Neural cell (in vitro differentiated cells): ENCODE data around the gene APOA1. TPM values are rescaled to one million over a fixed set of nuclear protein-coding genes. Genes with fewer than 3 reads are reported as not detected.

Source experiments
- H2AFZ ChIP-seq: fragments of 200-600, 300-800 bp; sonication (generic), shearing (Covaris generic); 2 replicates; pipeline ENCODE4 v1.6.0; 2014; ENCODE audit warnings: low read depth, mild to moderate bottlenecking, antibody characterized with exemption, low read length, moderate library complexity
- H3F3A ChIP-seq: fragments of 200-600 bp; shearing (Covaris generic); 2 replicates; pipeline ENCODE4 v1.6.1; 2016; ENCODE audit warnings: mild to moderate bottlenecking, moderate library complexity, mixed read lengths, antibody characterized with exemption, low read length; ENCODE audit not compliant: insufficient read depth, poor library complexity, severe bottlenecking
- H3K27ac ChIP-seq: fragments of 200-600, 300-800 bp; sonication (generic), shearing (Covaris generic); 2 replicates; pipeline ENCODE4 v1.5.1; 2014; ENCODE audit warnings: mild to moderate bottlenecking, low read length, moderate library complexity
- H3K27me3 ChIP-seq: fragments of 300-800, 200-600 bp; sonication (generic), shearing (Covaris generic); 2 replicates; pipeline ENCODE4 v1.6.0; 2014; ENCODE audit warnings: mild to moderate bottlenecking, low read depth, low read length, moderate library complexity; ENCODE audit not compliant: insufficient read depth
- H3K36me3 ChIP-seq: fragments of 300-800, 200-600 bp; sonication (generic), shearing (Covaris generic); 2 replicates; pipeline ENCODE4 v1.5.1; 2014; ENCODE audit warnings: mild to moderate bottlenecking, antibody characterized with exemption, low read length, moderate library complexity; ENCODE audit not compliant: insufficient read depth
- H3K4me2 ChIP-seq: fragments of 300-800, 200-600 bp; sonication (generic), shearing (Covaris generic); 2 replicates; pipeline ENCODE4 v1.6.0; 2014; ENCODE audit warnings: mild to moderate bottlenecking, low read length
- H3K4me3 ChIP-seq: fragments of 300-800, 200-600 bp; sonication (generic), shearing (Covaris generic); 2 replicates; pipeline ENCODE4 v1.5.1; 2014; ENCODE audit warnings: mild to moderate bottlenecking, low read length, moderate library complexity
- H3K79me2 ChIP-seq: fragments of 200-600 bp; shearing (Covaris generic); replicated peaks from 2 replicates; pipeline ENCODE4 v1.6.0; 2014; ENCODE audit warnings: mild to moderate bottlenecking, low read length, moderate library complexity; ENCODE audit not compliant: insufficient read depth
- H3K9ac ChIP-seq: fragments of 300-800, 200-600 bp; sonication (generic), shearing (Covaris generic); 2 replicates; pipeline ENCODE4 v1.6.1; 2016; ENCODE audit warnings: mild to moderate bottlenecking, low read length, mixed read lengths
- H3K9me2 ChIP-seq: fragments of 200-600 bp; shearing (Covaris generic); 2 replicates; pipeline ENCODE4 v1.6.1; 2016; ENCODE audit warnings: mild to moderate bottlenecking, low read length, mixed read lengths; ENCODE audit not compliant: insufficient read depth
- H3K9me3 ChIP-seq: fragments of 200-600, 300-800 bp; sonication (generic), shearing (Covaris generic); 2 replicates; pipeline ENCODE4 v1.6.1; 2016; ENCODE audit warnings: mild to moderate bottlenecking, mixed run types, low read length, moderate library complexity, mixed read lengths
- H4K20me1 ChIP-seq: fragments of 200-600 bp; shearing (Covaris generic); 2 replicates; pipeline ENCODE4 v1.6.1; 2016; ENCODE audit warnings: mild to moderate bottlenecking, mixed run types; ENCODE audit not compliant: insufficient read depth
- EP300 ChIP-seq: fragments of 450-650 bp; conservative IDR thresholded peaks from 2 replicates; pipeline ENCODE4 v1.6.1; 2014; ENCODE audit warnings: antibody characterized with exemption, mild to moderate bottlenecking, moderate library complexity; ENCODE audit not compliant: poor library complexity, severe bottlenecking
- MXI1 ChIP-seq: fragments of 450-650 bp; conservative IDR thresholded peaks from 2 replicates; pipeline ENCODE4 v1.6.1; 2014; ENCODE audit warnings: antibody characterized with exemption, mild to moderate bottlenecking; ENCODE audit not compliant: poor library complexity, severe bottlenecking
- POLR2AphosphoS5 ChIP-seq: IDR thresholded peaks from 2 replicates; pipeline ENCODE4 v1.6.1; 2012
- RAD21 ChIP-seq: fragments of 450-650 bp; conservative IDR thresholded peaks from 2 replicates; pipeline ENCODE4 v1.6.1; 2014; ENCODE audit warnings: antibody characterized with exemption, mild to moderate bottlenecking, moderate library complexity
- SMC3 ChIP-seq: fragments of 450-650 bp; conservative IDR thresholded peaks from 2 replicates; pipeline ENCODE4 v1.6.1; 2014; ENCODE audit warnings: antibody characterized with exemption, mild to moderate bottlenecking, moderate library complexity; ENCODE audit not compliant: poor library complexity
- TAF1 ChIP-seq: IDR thresholded peaks from 2 replicates; pipeline ENCODE4 v1.6.1; 2012; ENCODE audit warnings: low read depth
- polyA plus RNA-seq: library from polyadenylated mRNA; depleted of rRNA; stranded (reverse); fragments of >200 nt; gene quantifications from 2 replicates; pipeline ENCODE4 v1.2.3, GENCODE V29; 2014
- TF ChIP-seq, protein P1 (sequence below): IDR thresholded peaks from 2 replicates; pipeline ENCODE4 v1.6.1; 2012; ENCODE audit warnings: borderline replicate concordance
- TF ChIP-seq, protein P2 (sequence below): fragments of 450-650 bp; IDR thresholded peaks from 2 replicates; pipeline ENCODE4 v1.5.1; 2014; ENCODE audit warnings: antibody characterized with exemption, mild to moderate bottlenecking, moderate library complexity; ENCODE audit not compliant: poor library complexity, severe bottlenecking

Gene APOA1
- polyA plus RNA-seq, 1 donor from 2014 or later, result not detected

DNA sequence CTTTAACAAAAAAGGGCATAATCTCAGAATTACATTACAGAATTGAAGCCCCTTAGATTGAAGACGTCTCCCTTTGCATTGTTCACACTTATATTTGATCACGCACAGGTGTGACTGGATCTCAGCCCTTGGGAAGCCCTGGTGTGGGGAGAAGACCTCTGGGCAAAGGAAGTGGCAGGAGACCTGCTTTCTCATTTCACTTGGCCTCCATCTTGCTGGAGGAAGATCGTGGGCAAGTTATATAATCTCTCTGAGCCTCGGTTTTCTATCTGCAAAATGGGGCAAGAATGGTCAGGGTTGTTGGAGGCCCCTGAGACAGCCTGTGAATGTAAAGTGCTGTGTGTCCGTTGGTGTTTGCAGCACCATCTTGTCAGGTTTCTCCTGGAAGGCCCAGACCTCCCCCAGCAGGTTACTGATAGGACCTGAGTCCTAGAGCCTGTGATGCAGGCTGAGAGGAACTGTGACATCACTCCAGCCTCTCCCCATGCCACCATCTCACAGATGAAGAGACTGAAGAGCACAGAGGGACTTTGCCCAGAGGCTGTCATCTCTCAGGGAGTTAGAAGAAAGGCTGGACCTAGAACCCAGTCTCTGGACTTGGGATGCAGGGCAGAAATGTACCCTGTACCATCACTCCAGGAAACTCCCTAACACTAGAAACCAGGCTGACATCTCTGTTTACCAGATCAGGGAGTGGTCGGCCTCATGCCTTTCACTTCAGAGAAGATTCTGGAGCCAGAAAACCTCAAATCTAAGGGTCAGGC lies 1.1 kb upstream of the APOA1 start:
- Histone ChIP-seq H3F3A (no peaks in the 10 kb centered on the region), H3K9me3 (no peaks in the 10 kb centered on the region), H3K27me3 (no peaks in the 10 kb centered on the region), H3K9me2 (no peaks in the 10 kb centered on the region), H3K27ac (no peak overlapping the region), H4K20me1 (no peaks in the 10 kb centered on the region), H3K4me2 (no peak overlapping the region), H3K36me3 (no peaks in the 10 kb centered on the region), H3K4me3 (no peak overlapping the region), H2AFZ (no peak overlapping the region), H3K79me2 (no peaks in the 10 kb centered on the region), H3K9ac (no peak overlapping the region)
- TF ChIP-seq MXI1 (no peak), TAF1 (no peak), POLR2AphosphoS5 (no peak), EP300 (no peak), RAD21 (no peak), SMC3 (no peak)
- TF ChIP-seq, protein P1, sequence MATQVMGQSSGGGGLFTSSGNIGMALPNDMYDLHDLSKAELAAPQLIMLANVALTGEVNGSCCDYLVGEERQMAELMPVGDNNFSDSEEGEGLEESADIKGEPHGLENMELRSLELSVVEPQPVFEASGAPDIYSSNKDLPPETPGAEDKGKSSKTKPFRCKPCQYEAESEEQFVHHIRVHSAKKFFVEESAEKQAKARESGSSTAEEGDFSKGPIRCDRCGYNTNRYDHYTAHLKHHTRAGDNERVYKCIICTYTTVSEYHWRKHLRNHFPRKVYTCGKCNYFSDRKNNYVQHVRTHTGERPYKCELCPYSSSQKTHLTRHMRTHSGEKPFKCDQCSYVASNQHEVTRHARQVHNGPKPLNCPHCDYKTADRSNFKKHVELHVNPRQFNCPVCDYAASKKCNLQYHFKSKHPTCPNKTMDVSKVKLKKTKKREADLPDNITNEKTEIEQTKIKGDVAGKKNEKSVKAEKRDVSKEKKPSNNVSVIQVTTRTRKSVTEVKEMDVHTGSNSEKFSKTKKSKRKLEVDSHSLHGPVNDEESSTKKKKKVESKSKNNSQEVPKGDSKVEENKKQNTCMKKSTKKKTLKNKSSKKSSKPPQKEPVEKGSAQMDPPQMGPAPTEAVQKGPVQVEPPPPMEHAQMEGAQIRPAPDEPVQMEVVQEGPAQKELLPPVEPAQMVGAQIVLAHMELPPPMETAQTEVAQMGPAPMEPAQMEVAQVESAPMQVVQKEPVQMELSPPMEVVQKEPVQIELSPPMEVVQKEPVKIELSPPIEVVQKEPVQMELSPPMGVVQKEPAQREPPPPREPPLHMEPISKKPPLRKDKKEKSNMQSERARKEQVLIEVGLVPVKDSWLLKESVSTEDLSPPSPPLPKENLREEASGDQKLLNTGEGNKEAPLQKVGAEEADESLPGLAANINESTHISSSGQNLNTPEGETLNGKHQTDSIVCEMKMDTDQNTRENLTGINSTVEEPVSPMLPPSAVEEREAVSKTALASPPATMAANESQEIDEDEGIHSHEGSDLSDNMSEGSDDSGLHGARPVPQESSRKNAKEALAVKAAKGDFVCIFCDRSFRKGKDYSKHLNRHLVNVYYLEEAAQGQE, result no peak
- TF ChIP-seq, protein P2, sequence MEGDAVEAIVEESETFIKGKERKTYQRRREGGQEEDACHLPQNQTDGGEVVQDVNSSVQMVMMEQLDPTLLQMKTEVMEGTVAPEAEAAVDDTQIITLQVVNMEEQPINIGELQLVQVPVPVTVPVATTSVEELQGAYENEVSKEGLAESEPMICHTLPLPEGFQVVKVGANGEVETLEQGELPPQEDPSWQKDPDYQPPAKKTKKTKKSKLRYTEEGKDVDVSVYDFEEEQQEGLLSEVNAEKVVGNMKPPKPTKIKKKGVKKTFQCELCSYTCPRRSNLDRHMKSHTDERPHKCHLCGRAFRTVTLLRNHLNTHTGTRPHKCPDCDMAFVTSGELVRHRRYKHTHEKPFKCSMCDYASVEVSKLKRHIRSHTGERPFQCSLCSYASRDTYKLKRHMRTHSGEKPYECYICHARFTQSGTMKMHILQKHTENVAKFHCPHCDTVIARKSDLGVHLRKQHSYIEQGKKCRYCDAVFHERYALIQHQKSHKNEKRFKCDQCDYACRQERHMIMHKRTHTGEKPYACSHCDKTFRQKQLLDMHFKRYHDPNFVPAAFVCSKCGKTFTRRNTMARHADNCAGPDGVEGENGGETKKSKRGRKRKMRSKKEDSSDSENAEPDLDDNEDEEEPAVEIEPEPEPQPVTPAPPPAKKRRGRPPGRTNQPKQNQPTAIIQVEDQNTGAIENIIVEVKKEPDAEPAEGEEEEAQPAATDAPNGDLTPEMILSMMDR, result no peak

DNA sequence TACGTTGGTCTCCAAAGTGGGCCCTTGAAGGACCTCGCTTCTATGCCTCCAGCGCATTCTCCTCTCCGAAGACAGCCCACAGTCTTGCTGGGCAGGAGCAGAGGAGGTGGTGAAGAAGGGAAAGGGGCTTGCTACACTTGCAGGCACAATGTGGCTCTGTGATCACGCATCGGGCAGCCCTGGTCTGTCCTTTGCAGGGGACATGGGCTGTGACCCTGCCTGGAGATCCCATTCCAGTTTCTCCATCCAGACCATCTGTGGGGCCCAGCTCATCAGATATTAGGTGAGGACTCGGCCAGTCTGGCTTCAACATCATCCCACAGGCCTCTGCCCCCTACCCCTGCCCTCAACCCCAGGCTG lies 810 bp downstream of the APOA1 start:
- Histone ChIP-seq H3K27ac (no peak overlapping the region), H3K27me3 (no peaks in the 10 kb centered on the region), H3K9me3 (no peaks in the 10 kb centered on the region), H4K20me1 (no peaks in the 10 kb centered on the region), H2AFZ (no peak overlapping the region), H3K4me2 (no peak overlapping the region), H3F3A (no peaks in the 10 kb centered on the region), H3K9me2 (no peaks in the 10 kb centered on the region), H3K4me3 (no peak overlapping the region), H3K9ac (no peak overlapping the region), H3K79me2 (no peaks in the 10 kb centered on the region), H3K36me3 (no peaks in the 10 kb centered on the region)
- TF ChIP-seq TAF1 (no peak), POLR2AphosphoS5 (no peak), EP300 (no peak)
- TF ChIP-seq, protein P1, result no peak
